Measurements from ENCODE around the gene GRID1.

- TF ChIP-seq CTCF (IDR thresholded peaks at IDR 0.05; ENCODE audit: low read length) (no peak), EZH2 (optimal IDR thresholded peaks at IDR 0.05; ENCODE audit: low read depth, low read length) (no peak)
Measured at GRCh38 chr10:86003201-86003621, 363.4 kb downstream of the GRID1 start.
